Activated naive CD4-positive, alpha-beta T cell (primary cell): ENCODE results near the gene CAPN13.

ENCODE experiments used
- DNase-seq, 4 experiments: peaks; one replicate each; lab custom pipeline; 2025; lab: John Stamatoyannopoulos, UW

The CAPN13 gene, protein sequence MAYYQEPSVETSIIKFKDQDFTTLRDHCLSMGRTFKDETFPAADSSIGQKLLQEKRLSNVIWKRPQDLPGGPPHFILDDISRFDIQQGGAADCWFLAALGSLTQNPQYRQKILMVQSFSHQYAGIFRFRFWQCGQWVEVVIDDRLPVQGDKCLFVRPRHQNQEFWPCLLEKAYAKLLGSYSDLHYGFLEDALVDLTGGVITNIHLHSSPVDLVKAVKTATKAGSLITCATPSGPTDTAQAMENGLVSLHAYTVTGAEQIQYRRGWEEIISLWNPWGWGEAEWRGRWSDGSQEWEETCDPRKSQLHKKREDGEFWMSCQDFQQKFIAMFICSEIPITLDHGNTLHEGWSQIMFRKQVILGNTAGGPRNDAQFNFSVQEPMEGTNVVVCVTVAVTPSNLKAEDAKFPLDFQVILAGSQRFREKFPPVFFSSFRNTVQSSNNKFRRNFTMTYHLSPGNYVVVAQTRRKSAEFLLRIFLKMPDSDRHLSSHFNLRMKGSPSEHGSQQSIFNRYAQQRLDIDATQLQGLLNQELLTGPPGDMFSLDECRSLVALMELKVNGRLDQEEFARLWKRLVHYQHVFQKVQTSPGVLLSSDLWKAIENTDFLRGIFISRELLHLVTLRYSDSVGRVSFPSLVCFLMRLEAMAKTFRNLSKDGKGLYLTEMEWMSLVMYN

DNA sequence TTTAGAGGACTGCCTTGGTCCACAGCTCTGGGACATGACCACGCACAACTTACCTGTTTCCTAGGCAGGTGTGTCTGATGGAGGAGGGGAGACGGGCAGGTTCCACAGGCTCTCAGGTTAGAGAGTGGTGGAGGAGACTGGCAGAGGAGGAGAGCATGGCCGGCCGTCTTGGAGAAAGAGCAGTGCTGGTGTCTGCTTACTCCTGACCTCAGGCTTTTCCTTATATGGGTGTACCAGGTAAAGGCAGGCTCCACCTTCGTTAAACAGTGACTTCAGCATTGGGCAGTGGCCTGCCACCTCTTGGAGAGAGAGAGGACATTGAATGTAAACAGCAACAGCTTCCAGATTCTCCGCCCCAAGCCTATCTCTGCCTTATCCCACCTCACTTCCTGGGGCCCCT, at the start of gene CAPN13:
Gene CAPN13 (minus strand): TSS at position 198 of the 400 bp plus-strand sequence. CDS start 20,121 bp downstream, outside the sequence.
- no peak for DNase-seq

- no peak for DNase-seq
Measured at GRCh38 chr2:30847841-30848240, 40.6 kb upstream of the CAPN13 start.

GRCh38 chr2:30847329-30847728, 40.1 kb upstream of the CAPN13 start:
- no peak for DNase-seq

DNA sequence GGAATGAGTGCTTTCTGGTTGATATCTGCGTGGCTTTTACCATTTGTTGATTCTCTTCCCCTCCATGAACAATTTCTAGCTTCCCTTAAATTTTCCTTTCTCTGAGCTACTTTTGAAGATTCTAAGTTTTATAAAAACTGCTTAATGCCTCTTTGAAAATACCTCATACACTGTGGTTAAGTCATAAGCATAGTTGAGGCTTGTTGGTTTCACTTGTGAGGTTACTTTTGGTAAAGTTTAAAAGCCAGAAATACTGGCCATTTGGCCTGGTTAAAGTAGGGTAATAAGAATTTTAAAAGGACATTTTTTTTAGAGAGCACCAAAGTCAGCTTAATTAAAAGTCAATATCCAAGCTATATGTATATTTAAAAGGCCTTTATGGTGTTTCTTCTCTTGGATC, 21.3 kb upstream of the CAPN13 start:
- no peak for DNase-seq

GRCh38 chr2:30826916-30827315, 19.7 kb upstream of the CAPN13 start:
- no peak for DNase-seq

DNA sequence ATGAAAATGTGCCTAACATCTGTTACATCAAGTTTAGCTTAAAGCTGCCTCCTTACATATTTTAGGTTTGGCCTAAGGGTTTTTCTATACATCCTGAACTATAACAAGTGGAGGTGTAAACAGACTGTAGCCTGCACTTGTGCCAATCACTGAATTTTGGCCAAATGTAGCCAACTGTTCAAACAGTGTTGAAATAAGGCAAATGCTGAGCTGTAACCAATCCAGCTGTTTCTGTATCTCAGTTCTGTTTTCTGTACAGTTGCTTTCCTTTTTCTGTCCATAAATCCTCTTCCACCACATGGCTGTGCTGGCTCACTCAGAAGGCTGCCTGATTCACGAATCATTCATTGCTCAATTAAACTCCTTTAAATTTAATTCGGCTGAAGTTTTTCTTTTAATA, 19.2 kb upstream of the CAPN13 start:
- DNase-seq, result no peak

- DNase-seq, result no peak
Measured at GRCh38 chr2:30823452-30823851, 16.2 kb upstream of the CAPN13 start.

- no peak for DNase-seq
Measured at GRCh38 chr2:30821960-30822359, 14.7 kb upstream of the CAPN13 start.

- DNase-seq, result no peak
Measured at GRCh38 chr2:30820381-30821055, 13.3 kb upstream of the CAPN13 start.

DNA sequence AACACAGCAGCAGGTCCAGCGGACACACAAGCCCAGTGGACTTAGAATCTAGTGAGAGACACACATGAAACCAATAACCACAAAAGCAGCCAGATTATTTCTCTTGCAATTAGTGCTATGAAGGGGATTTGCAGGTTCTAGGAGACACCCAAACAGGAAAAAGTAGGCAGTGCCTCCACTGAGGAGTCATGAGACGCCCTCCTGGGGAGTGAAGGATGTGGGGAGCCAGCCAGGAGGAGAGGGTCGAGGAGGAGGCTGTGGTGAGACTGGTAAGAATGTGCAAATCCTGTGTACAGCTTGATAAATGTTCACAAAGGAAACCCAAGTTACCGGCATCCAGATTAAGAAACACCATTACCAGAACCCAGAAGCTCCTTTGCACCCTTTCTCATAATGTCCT, 2.7 kb upstream of the CAPN13 start:
- DNase-seq, result no peak

- DNase-seq, result no peak
Measured at GRCh38 chr2:30808695-30809094, 1.4 kb upstream of the CAPN13 start.

GRCh38 chr2:30803281-30803680, 4.0 kb downstream of the CAPN13 start:
- DNase-seq, result no peak

DNA sequence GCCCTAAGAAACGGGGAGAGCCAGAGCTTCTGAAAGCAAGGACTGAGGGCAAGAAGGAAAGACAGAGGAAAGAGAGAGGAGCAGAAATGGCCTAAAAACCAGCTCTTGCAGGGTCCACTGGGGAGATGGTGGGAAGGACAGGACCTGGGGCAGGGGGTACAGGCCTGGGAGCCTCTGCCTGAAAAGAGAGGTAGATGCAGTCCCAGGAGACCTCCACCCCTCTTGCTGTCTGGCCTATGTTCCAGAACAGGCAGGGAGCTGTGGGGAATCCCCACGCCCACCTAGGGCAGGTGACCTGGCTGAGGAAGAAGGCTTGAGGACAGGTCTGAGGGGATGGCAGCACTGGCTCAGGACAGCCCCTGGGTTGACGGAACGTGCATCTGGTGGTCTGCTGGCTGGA, 4.6 kb downstream of the CAPN13 start:
- no peak for DNase-seq

GRCh38 chr2:30801821-30802455, 5.3 kb downstream of the CAPN13 start:
- no peak for DNase-seq

DNA sequence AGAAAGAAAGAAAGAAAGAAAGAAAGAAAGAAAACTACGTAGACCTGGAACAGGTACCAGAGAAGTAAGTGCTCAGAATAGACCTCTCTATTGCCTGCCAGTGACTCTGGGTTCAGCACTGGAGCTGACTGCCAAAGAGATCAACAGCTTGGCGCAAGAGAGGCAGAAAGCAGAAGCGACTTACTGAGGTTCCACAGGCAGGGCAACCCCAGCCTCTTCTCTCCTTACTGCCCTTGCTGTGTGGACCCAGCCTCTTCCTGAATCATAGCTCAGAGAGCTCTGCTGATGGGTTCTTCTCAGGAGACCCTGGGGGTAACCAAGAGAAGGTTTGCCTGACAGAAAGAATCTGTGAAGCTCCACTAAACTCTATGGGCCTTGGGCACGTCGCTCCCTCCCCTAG, 7.1 kb downstream of the CAPN13 start:
- no peak for DNase-seq

DNA sequence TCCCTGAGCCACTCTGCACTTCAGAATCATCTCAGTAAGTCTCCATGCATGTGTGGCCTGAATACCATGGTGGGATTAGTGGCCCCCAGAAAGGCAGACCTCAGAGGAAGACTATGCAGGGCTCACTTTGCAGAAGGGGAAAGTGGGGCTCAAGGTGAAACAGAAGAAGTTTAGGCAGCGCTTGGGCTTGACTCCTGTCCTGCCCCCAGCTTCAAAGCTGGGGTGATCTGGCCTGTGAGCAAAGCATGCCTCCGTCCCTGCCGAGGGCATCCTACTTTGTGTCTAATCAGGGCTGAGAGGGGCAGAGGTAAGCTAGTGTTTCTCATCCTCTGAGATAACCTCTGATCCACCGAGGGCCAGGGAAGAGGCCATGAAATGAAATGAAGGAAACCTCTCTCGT, 7.9 kb downstream of the CAPN13 start:
- DNase-seq, result no peak

DNA sequence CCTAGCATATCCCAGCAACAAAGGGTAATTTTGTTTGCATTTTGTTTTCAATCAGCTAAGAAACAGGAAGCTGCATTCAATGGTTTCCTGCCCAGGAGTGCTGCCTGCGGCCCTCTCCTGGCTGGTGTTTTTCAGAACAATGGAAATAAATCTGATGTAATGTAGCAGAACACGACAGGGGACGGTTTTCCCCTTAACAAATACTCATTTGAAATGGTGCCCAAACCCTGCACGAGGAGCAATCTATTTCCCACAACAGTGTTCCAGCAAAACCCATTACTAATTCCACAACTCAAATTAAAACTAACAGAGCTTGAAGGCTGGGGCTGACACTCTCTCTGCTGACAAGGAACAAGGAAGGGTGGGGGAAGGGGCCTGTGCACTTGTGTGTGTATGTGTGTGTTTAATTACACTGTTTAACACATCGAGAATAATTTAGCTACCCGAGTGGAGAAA, 8.7 kb downstream of the CAPN13 start:
- no peak for DNase-seq

GRCh38 chr2:30797381-30798015, 9.7 kb downstream of the CAPN13 start:
- no peak for DNase-seq

DNA sequence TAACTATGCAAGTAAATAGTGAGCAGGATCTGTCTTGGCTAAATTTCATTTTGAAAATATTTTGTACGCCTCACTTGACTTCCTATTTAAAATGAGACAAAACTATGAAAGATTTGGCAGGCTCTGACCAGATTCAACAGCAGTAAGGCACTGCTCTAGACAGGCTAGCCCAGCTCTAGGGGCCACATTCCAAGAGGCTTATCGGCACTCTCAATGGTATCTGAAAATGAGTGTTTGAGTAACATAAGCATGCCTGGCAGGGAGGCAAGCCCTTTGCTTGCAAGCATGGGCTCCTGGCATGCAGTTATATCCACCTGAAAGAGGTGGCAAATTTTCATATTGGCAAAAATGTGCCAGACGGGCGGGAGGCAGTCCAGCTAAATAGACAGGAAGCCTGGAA, 10.5 kb downstream of the CAPN13 start:
- no peak for DNase-seq

DNA sequence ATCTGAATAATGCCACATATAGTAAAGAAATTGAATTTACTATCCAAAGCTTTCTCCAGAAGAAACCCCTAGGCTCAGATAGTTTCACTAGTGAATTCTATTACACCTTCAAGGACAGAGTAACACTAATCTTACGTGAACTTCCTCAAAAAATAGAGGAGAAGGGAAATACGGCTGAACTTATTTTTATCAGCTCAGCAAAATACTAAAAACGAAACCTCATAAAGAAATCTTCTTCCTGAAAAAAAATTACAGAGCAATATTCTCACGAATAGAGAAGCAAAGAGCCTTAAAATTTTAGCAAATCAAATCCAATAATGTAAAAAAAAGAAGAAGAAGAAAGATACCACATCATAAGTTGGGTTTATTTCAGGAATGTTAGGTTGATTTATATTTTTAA, 14.7 kb downstream of the CAPN13 start:
- DNase-seq, result no peak

DNA sequence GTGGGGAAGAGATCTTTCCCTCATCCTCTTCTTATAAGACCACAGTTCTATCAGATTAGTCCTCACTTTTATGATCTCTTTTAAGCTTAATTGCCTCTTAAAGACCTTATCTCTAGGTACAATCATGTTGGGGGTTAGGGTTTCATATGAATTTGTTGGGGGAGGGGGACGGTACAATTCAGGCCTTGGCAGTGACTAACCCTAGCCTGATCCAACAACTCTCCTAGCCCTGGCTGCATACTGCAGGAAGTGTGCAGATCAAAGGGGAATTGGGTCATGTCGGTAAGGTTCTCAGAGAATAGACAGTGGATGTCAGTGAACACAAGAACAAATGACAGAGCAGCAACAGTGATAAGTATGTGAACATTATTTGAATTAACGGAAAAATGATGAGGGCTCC, 16.4 kb downstream of the CAPN13 start:
- DNase-seq, result no peak

- DNase-seq, result no peak
Measured at GRCh38 chr2:30789670-30790210, 17.5 kb downstream of the CAPN13 start.
